ENCODE results near the gene YWHAG.

DNA sequence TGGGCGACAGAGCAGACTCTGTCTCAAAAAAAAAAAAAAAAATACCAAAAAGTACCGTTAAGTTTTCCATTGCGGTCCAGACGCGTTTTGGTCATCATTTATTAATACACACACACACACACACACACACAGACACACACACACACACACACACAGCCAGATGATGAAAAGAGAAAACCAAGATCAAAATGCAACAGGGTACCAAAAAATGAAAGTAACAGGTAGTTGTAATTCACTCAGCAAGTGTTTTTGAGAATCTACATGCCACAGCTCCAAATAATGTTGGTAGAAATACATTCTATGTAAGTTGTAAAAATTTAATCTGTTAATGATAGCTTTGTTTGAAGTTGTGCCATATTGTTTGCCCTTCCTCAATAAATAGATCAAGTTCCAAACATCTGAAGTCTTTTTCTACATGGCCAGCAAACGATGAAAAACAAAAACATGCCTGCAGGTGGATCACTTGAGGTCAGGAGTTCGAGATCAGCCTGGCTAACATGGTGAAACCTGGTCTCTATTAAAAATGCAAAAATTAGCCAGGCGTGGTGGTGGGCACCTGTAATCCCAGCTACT is 9.4 kb downstream of the YWHAG start:
- TF ChIP-seq, protein P1, sequence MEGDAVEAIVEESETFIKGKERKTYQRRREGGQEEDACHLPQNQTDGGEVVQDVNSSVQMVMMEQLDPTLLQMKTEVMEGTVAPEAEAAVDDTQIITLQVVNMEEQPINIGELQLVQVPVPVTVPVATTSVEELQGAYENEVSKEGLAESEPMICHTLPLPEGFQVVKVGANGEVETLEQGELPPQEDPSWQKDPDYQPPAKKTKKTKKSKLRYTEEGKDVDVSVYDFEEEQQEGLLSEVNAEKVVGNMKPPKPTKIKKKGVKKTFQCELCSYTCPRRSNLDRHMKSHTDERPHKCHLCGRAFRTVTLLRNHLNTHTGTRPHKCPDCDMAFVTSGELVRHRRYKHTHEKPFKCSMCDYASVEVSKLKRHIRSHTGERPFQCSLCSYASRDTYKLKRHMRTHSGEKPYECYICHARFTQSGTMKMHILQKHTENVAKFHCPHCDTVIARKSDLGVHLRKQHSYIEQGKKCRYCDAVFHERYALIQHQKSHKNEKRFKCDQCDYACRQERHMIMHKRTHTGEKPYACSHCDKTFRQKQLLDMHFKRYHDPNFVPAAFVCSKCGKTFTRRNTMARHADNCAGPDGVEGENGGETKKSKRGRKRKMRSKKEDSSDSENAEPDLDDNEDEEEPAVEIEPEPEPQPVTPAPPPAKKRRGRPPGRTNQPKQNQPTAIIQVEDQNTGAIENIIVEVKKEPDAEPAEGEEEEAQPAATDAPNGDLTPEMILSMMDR (optimal IDR thresholded peaks at IDR 0.05 in 1 of 3, IDR thresholded peaks at IDR 0.05 in 1 of 3, conservative IDR thresholded peaks at IDR 0.05 in 1 of 3; ENCODE audit: extremely low read depth in 1 of 3, insufficient read depth in 2 of 3, low read length in 3 of 3) = no peak
- TF ChIP-seq EZH2 (IDR thresholded peaks at IDR 0.05; ENCODE audit: low read length) = no peak

Data from keratinocyte (primary cell).